Stimulated activated memory B cell treated with anti-CD40 and anti-IgM and Interleukin-4, amounts not matched to agents 10 μg/mL and 1 μg/mL and 100 μg/mL, for 72 hours (primary cell): ENCODE results near the gene CMTM7.

Experiments
- ATAC-seq: fragments of 150-1000 bp; cut with Tn5 transposase; 2 replicates; pipeline ENCODE4 v1.10.0; 2021
- H3K27ac Mint-ChIP-seq: one replicate; pipeline ENCODE4 v1.8.0; 2022; ENCODE audit warnings: mild to moderate bottlenecking, mixed read lengths
- H3K27me3 Mint-ChIP-seq: one replicate; pipeline ENCODE4 v1.8.0; 2022; ENCODE audit warnings: mixed read lengths
- H3K36me3 Mint-ChIP-seq: one replicate; pipeline ENCODE4 v1.8.0; 2022; ENCODE audit warnings: mixed read lengths
- H3K4me1 Mint-ChIP-seq: one replicate; pipeline ENCODE4 v1.8.0; 2022; ENCODE audit warnings: mixed read lengths
- H3K4me3 Mint-ChIP-seq: one replicate; pipeline ENCODE4 v1.8.0; 2022; ENCODE audit warnings: mild to moderate bottlenecking, moderate library complexity, mixed read lengths
- H3K9me3 Mint-ChIP-seq: one replicate; pipeline ENCODE4 v1.8.0; 2022; ENCODE audit warnings: mixed read lengths

Gene CMTM7

DNA sequence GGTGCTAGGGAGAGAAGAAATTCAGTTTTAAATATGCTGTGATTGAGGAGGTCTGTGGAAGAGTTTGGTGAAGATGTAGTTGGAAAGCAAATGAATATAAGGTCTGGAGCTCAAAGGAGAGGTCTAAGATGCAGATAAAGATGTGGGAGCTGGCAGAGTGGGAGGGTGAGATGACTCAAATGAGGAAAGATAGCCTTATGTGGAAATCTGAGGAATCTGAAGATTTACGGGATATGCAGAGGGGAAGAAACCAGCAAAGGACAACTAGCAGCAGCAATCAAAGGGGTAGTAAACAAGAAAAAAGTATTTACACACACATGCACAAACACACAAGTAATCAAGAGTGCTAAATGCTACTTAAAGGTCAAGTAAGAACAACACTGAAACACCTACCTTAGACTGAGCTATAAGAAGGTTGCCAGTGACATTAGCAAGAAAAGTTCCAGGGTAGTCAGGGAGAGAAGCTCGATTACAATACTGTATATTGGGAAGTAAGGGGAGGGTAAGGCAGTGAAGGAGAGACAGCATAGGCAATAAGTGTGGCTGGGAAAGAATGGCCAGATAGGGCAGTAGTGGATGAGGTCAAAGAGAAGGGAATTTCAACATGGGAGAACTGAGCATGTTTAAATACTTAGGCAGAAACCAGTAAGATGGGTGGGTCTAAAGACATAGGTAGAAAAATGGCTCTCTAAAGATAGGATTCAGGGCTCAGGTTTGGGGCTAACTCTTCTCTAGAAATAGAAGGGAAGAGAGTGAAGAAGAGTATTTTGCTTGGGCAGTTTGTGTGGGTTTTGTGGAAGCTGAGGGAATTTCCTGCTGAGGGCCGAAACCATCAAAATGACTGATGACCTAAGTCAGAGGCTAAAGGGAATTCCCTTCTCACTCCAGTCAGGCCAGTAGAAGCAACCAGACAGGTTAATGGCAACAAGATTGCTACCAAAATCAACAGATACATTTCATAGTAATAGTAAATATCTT is 102.1 kb downstream of the CMTM7 start:
- peaks cover 20% of the 10 kb centered on the region for H3K36me3 Mint-ChIP-seq
- peak; percentile 78 for ATAC-seq
- no peak overlapping the region for H3K4me3 Mint-ChIP-seq
- H3K27ac Mint-ChIP-seq = no peak overlapping the region
- H3K9me3 Mint-ChIP-seq = no peaks in the 10 kb centered on the region
- peaks cover 32% of the 10 kb centered on the region for H3K4me1 Mint-ChIP-seq
- no peaks in the 10 kb centered on the region for H3K27me3 Mint-ChIP-seq

GRCh38 chr3:32495085-32495484 is 103.4 kb downstream of the CMTM7 start:
- H3K36me3 Mint-ChIP-seq = peaks cover 28% of the 10 kb centered on the region
- no peak overlapping the region for H3K27ac Mint-ChIP-seq
- peaks cover 42% of the 10 kb centered on the region for H3K4me1 Mint-ChIP-seq
- no peak for ATAC-seq
- no peaks in the 10 kb centered on the region for H3K27me3 Mint-ChIP-seq
- H3K9me3 Mint-ChIP-seq = no peaks in the 10 kb centered on the region
- H3K4me3 Mint-ChIP-seq = no peak overlapping the region

DNA sequence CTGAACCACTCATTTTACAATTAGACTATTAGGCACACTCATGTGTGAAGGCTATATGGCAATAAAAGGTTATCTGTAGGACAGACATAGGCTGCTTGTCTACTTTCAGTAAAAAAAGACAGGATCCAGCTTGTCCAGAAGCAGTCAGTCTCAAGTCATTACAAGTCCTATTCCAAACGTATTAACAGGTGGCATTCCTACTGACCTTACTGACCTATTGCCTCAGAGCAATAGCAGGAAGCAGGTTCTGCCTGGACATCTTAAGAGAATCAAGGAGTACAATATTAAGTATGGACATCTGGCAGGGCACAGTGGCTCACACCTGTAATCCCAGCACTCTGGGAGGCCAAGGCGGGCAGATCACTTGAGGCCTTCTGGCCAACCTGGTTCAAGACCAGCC is 104.0 kb downstream of the CMTM7 start:
- peaks cover 34% of the 10 kb centered on the region for H3K36me3 Mint-ChIP-seq
- no peak overlapping the region for H3K4me3 Mint-ChIP-seq
- no peak for ATAC-seq
- no peaks in the 10 kb centered on the region for H3K9me3 Mint-ChIP-seq
- peaks cover 47% of the 10 kb centered on the region for H3K4me1 Mint-ChIP-seq
- H3K27ac Mint-ChIP-seq = no peak overlapping the region
- H3K27me3 Mint-ChIP-seq = no peaks in the 10 kb centered on the region

- Mint-ChIP-seq H3K4me1 (peaks cover 58% of the 10 kb centered on the region), H3K27me3 (no peaks in the 10 kb centered on the region), H3K4me3 (peak overlapping the region; percentile 73), H3K27ac (no peak overlapping the region), H3K9me3 (no peaks in the 10 kb centered on the region), H3K36me3 (peaks cover 41% of the 10 kb centered on the region)
- ATAC-seq = peak; percentile 35
Measured at GRCh38 chr3:32498252-32498651, 106.6 kb downstream of the CMTM7 start.

GRCh38 chr3:32498992-32499391 is 107.3 kb downstream of the CMTM7 start:
- H3K27me3 Mint-ChIP-seq = no peaks in the 10 kb centered on the region
- peak overlapping the region; percentile 83 for H3K27ac Mint-ChIP-seq
- peaks cover 59% of the 10 kb centered on the region for H3K4me1 Mint-ChIP-seq
- ATAC-seq = no peak
- H3K36me3 Mint-ChIP-seq = peaks cover 41% of the 10 kb centered on the region
- H3K9me3 Mint-ChIP-seq = no peaks in the 10 kb centered on the region
- H3K4me3 Mint-ChIP-seq = no peak overlapping the region

- Mint-ChIP-seq H3K27ac (peak overlapping the region; percentile 83), H3K4me1 (peaks cover 59% of the 10 kb centered on the region), H3K36me3 (peaks cover 41% of the 10 kb centered on the region), H3K27me3 (no peaks in the 10 kb centered on the region), H3K4me3 (peak overlapping the region; percentile 67), H3K9me3 (no peaks in the 10 kb centered on the region)
- no peak for ATAC-seq
Measured at GRCh38 chr3:32499585-32499984, 107.9 kb downstream of the CMTM7 start.

DNA sequence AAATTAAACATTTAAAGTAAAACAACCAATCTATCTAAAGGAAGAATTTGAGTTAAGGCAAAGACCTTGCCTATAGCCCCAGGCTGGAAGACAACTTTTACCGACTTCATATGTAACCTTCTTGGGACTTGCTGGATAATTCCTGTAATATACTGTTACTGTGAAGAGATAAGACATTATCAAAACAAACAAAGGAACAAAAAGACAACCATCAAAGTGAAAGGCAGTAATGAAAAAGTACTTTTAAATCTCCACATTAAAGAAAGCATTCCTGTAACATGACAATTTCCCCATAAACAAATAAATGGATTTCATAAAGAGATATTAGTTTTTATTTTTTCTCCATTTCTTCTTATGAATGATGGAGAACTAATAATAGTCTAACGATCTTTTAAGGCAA is 108.6 kb downstream of the CMTM7 start:
- Mint-ChIP-seq H3K27me3 (no peaks in the 10 kb centered on the region), H3K4me1 (peaks cover 57% of the 10 kb centered on the region), H3K9me3 (no peaks in the 10 kb centered on the region), H3K36me3 (peaks cover 41% of the 10 kb centered on the region), H3K4me3 (peak overlapping the region; percentile 95), H3K27ac (peak overlapping the region; percentile 83)
- no peak for ATAC-seq

DNA sequence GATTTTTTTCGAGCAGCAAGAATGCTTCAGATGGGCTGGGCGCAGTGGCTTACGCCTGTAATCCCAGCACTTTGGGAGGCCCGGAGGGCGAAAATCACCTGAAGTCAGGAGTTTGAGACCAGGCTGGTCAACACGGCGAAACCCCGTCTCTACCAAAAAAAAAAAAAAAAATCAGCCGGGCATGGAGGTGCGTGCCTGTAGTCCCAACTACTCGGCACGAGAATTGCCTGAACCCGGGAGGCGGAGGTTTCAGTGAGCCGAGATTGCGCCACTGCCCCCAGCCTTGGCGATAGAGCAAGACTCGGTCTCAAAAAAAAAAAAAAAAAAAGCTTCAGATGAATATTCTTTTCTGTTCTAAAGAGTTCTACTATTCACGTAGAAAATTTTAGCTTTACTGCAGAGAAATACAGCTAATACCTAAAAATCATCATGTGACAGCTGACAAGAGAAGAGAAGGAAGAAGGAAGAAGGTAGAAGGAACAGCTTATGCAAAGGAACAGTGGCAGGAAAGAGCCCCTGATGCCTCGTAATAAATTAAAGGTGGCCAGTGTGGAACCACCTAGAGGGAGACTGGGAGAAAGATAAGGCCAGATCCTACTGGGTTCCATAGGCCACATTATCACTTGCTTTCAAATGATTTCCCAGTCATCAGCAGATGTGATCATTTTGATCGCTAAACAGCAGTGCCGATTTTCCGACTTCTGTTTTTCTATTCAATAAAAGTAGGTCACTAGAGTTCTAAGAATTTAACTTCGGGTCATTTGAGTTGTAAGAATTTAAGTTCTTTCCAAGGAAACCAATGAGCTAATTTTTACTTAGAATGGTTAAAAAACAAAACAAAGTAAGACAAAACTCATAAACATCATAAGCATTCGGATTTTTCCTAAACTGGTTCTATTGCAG is 109.5 kb downstream of the CMTM7 start:
- ATAC-seq = no peak
- H3K4me1 Mint-ChIP-seq = peaks cover 48% of the 10 kb centered on the region
- H3K27ac Mint-ChIP-seq = peak overlapping the region; percentile 83
- peak overlapping the region; percentile 95 for H3K4me3 Mint-ChIP-seq
- H3K36me3 Mint-ChIP-seq = peaks cover 35% of the 10 kb centered on the region
- no peaks in the 10 kb centered on the region for H3K9me3 Mint-ChIP-seq
- H3K27me3 Mint-ChIP-seq = no peaks in the 10 kb centered on the region

GRCh38 chr3:32501783-32502117 is 110.1 kb downstream of the CMTM7 start:
- H3K36me3 Mint-ChIP-seq = peaks cover 29% of the 10 kb centered on the region
- H3K27ac Mint-ChIP-seq = peak overlapping the region; percentile 83
- ATAC-seq = no peak
- no peaks in the 10 kb centered on the region for H3K9me3 Mint-ChIP-seq
- H3K27me3 Mint-ChIP-seq = no peaks in the 10 kb centered on the region
- H3K4me1 Mint-ChIP-seq = peaks cover 42% of the 10 kb centered on the region
- H3K4me3 Mint-ChIP-seq = peak overlapping the region; percentile 95

DNA sequence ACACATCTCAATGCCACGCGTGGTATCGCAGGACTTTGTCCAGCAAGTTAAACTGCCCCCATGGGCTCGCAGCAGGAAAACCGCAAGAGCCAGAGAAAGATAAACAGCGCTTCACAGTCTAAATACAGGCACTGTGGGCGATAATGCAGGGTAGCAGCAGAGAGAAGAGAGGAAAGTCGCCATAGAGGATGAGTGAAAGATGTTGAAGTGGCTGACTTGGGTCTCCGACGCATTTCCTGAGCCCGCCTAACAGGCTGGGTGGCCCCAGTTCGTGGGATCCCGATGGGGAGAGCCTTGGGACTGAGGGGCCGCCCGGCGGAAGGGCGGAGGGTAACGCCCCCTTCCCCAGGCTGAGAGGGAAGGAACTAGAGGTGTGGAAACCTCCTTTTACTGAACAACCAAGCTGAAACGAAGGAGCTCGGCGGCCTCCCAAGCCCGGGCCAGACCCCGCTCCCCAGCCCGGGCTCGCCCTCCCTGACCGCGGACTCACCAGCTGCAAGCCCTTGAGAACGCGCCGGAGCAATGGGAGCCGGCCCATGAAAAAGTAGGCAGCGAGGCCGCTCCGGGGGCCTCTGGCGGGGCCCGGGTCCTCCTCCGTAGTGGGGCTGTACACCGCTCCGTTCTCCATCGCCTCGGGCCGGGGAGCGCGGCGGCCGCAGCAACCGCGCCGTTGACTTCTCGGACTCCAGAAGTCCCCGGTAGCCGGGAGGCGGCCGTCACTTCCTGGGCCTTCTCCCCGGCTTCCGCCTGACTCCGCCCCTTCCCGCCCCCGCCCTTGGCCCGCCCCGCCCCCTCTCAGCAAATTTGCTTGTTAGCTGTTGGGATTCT is 110.7 kb downstream of the CMTM7 start, which contains the start of gene CMTM6:
TSS of gene CMTM6 (minus strand) at position 735 of the 828 bp plus-strand sequence. CDS start at position 628, 107 bp downstream.
- Mint-ChIP-seq H3K4me3 (peak within 1 kb of the TSS; percentile 95), H3K27me3 (no peaks in the 10 kb centered on the region)
- ATAC-seq = peak; percentile 85

GRCh38 chr3:32502946-32503286 is 111.3 kb downstream of the CMTM7 start:
- H3K4me1 Mint-ChIP-seq = peaks cover 33% of the 10 kb centered on the region
- no peaks in the 10 kb centered on the region for H3K9me3 Mint-ChIP-seq
- H3K36me3 Mint-ChIP-seq = peaks cover 26% of the 10 kb centered on the region
- peak overlapping the region; percentile 95 for H3K4me3 Mint-ChIP-seq
- H3K27ac Mint-ChIP-seq = peak overlapping the region; percentile 83
- no peaks in the 10 kb centered on the region for H3K27me3 Mint-ChIP-seq
- ATAC-seq = no peak

More for the DNA sequence above, 110.7 kb downstream of the CMTM7 start, which contains the start of gene CMTM6:
- Mint-ChIP-seq H3K27ac (peak within 1 kb of the TSS; percentile 83), H3K4me1 (peaks cover 38% of the 10 kb centered on the region), H3K36me3 (peaks cover 26% of the 10 kb centered on the region), H3K9me3 (no peaks in the 10 kb centered on the region)
